Measurements from ENCODE around the gene MTCL1. TPM values are rescaled to one million over a fixed set of nuclear protein-coding genes. Genes with fewer than 3 reads are reported as not detected.

The MTCL1 gene
- total and polyA plus RNA-seq, 9 donors, result 2.2 to 9.6 (median 6.5) TPM

- TF ChIP-seq POLR2A (IDR thresholded peaks at IDR 0.05) (no peak), EP300 (IDR thresholded peaks at IDR 0.05) (no peak), CTCF (IDR thresholded peaks at IDR 0.05) (no peak)
- DNase-seq, result no peak
- WGBS, 3 donors, result 68 to 73% (median 70%) methylated on average over 2 of the region's 2 CpGs
- H3K9me3 ChIP-seq, result no peaks in the 10 kb centered on the region
- intact Hi-C loops (cut with DNase I), result loop anchor here in 2 of 4 donors (5.0 to 10.0 kb wide), 3 partner anchors 55 to 287 kb away; no protein-coding TSS in a partner anchor
- no peak overlapping the region for H3K27ac ChIP-seq
- H3K4me1 ChIP-seq (ENCODE audit: insufficient read depth), result no peaks in the 10 kb centered on the region
- no peaks in the 10 kb centered on the region for H3K36me3 ChIP-seq
- H3K27me3 ChIP-seq, result no peaks in the 10 kb centered on the region
- no peak overlapping the region for H3K4me3 ChIP-seq
These were observed 5.4 kb upstream of the MTCL1 start for GRCh38 chr18:8699948-8700347.

GRCh38 chr18:8701546-8702118, 3.7 kb upstream of the MTCL1 start:
- H3K4me1 ChIP-seq (ENCODE audit: insufficient read depth), result peaks cover under 1% of the 10 kb centered on the region
- peak in 1 of 5 donors; percentile 23 for DNase-seq
- intact Hi-C loops (cut with DNase I), result loop anchor here in 2 of 4 donors (5.0 to 10.0 kb wide), 3 partner anchors 53 to 286 kb away; no protein-coding TSS in a partner anchor
- H3K27ac ChIP-seq, result no peak overlapping the region
- no peaks in the 10 kb centered on the region for H3K27me3 ChIP-seq
- no peaks in the 10 kb centered on the region for H3K36me3 ChIP-seq
- 62 to 68% (median 62%) methylated on average over 9 of the region's 9 CpGs for WGBS, 3 donors
- H3K9me3 ChIP-seq, result no peaks in the 10 kb centered on the region
- H3K4me3 ChIP-seq, result no peak overlapping the region
- no peak for TF ChIP-seq CTCF (IDR thresholded peaks at IDR 0.05)
- no peak for TF ChIP-seq POLR2A (IDR thresholded peaks at IDR 0.05)
- no peak for TF ChIP-seq EP300 (IDR thresholded peaks at IDR 0.05)

GRCh38 chr18:8702668-8703067, 2.7 kb upstream of the MTCL1 start:
- no peak for DNase-seq
- Histone ChIP-seq H3K27ac (no peak overlapping the region), H3K9me3 (no peaks in the 10 kb centered on the region), H3K4me3 (no peak overlapping the region), H3K27me3 (no peaks in the 10 kb centered on the region), H3K4me1 (ENCODE audit: insufficient read depth) (peaks cover 4% of the 10 kb centered on the region), H3K36me3 (no peaks in the 10 kb centered on the region)
- TF ChIP-seq POLR2A (IDR thresholded peaks at IDR 0.05) (no peak), CTCF (IDR thresholded peaks at IDR 0.05) (no peak), EP300 (IDR thresholded peaks at IDR 0.05) (no peak)
- intact Hi-C loops (cut with DNase I), result loop anchor here in 2 of 4 donors (5.0 to 10.0 kb wide), 3 partner anchors 52 to 285 kb away; no protein-coding TSS in a partner anchor

GRCh38 chr18:8703092-8703709, 2.2 kb upstream of the MTCL1 start:
- intact Hi-C loops (cut with DNase I), result loop anchor here in 2 of 4 donors (5.0 to 10.0 kb wide), 3 partner anchors 52 to 284 kb away; no protein-coding TSS in a partner anchor
- Histone ChIP-seq H3K27ac (no peak overlapping the region), H3K36me3 (no peaks in the 10 kb centered on the region), H3K9me3 (no peaks in the 10 kb centered on the region), H3K27me3 (no peaks in the 10 kb centered on the region), H3K4me3 (no peak overlapping the region), H3K4me1 (ENCODE audit: insufficient read depth) (peaks cover 4% of the 10 kb centered on the region)
- no peak for TF ChIP-seq POLR2A (IDR thresholded peaks at IDR 0.05)
- TF ChIP-seq EP300 (IDR thresholded peaks at IDR 0.05), result no peak
- no peak for TF ChIP-seq CTCF (IDR thresholded peaks at IDR 0.05)
- 46 to 56% (median 50%) methylated on average over 24 to 25 of the region's 25 CpGs for WGBS, 3 donors
- no peak for DNase-seq

Data from ovary (tissue), 9 donors.